Measurements from ENCODE around the gene RPH3AL. TPM values are rescaled to one million over a fixed set of nuclear protein-coding genes. Genes with fewer than 3 reads are reported as not detected.

Gene RPH3AL
- total and polyA plus RNA-seq, 2 of the 8 experiments (the other 6 are each of a cell fraction or from before 2014, with no cell fraction given) = 5.6 to 5.8 TPM

- Histone ChIP-seq H3K4me1 (replicated peaks in 1 of 4; ENCODE audit: control insufficient read depth in 3 of 4, insufficient read depth in 4 of 4, low read length in 3 of 4) (peaks cover 0 to 1% (median 0%) of the 10 kb centered on the region in 4 experiments; a peak in 3 of 7 replicates), H3K18ac (ENCODE audit: extremely low read depth, low read length) (no peak overlapping the region), H3K36me3 (ENCODE audit: control insufficient read depth in 2 of 4, insufficient read depth in 4 of 4, low read length in 3 of 4) (no peaks in the 10 kb centered on the region), H2BK20ac (ENCODE audit: low read length) (no peak overlapping the region), H4K20me1 (replicated peaks in 1 of 2; ENCODE audit: control insufficient read depth in 1 of 2, insufficient read depth in 2 of 2, low read length in 2 of 2) (no peaks in the 10 kb centered on the region), H2AK5ac (ENCODE audit: low read depth, low read length) (no peak overlapping the region), H3K4me3 (ENCODE audit: extremely low read depth in 1 of 4, insufficient read depth in 2 of 4, low read depth in 3 of 4, low read length in 4 of 4) (no peak overlapping the region), H3K79me1 (ENCODE audit: low read depth, low read length) (no peaks in the 10 kb centered on the region), H3K9me3 (ENCODE audit: insufficient read depth in 2 of 2, low read depth in 1 of 2, low read length in 1 of 2) (no peaks in the 10 kb centered on the region), H3K56ac (replicated peaks; ENCODE audit: insufficient read length, low read depth, low read length) (no peak overlapping the region), H4K91ac (replicated peaks; ENCODE audit: insufficient read length, low read length) (no peak overlapping the region), H3K9ac (replicated peaks in 1 of 4; ENCODE audit: extremely low read depth in 1 of 4, low read depth in 3 of 4, low read length in 3 of 4) (no peak overlapping the region), H4K5ac (ENCODE audit: insufficient read length, low read depth, low read length) (no peak overlapping the region), H2BK15ac (ENCODE audit: low read length) (no peak overlapping the region), H4K8ac (ENCODE audit: extremely low read depth, insufficient read depth, low read length) (no peak overlapping the region), H3K23me2 (ENCODE audit: low read depth, low read length) (no peaks in the 10 kb centered on the region), H2BK120ac (replicated peaks; ENCODE audit: low read depth, low read length) (no peak overlapping the region), H3K27me3 (replicated peaks in 1 of 4; ENCODE audit: control insufficient read depth in 3 of 4, extremely low read depth in 1 of 4, insufficient read depth in 3 of 4, low read length in 3 of 4) (no peaks in the 10 kb centered on the region), H2BK12ac (ENCODE audit: low read depth, low read length) (no peak overlapping the region), H2BK5ac (ENCODE audit: low read depth, low read length) (no peak overlapping the region), H3K4me2 (ENCODE audit: insufficient read depth in 1 of 2, low read depth in 2 of 2, low read length in 2 of 2) (no peak overlapping the region), H3K23ac (ENCODE audit: insufficient read length) (no peak overlapping the region), H3K79me2 (ENCODE audit: control insufficient read depth in 1 of 2, insufficient read depth in 2 of 2, low read length in 2 of 2) (no peaks in the 10 kb centered on the region), H3K27ac (ENCODE audit: low read depth, low read length) (no peak overlapping the region), H2AFZ (ENCODE audit: low read length) (no peak overlapping the region), H3K14ac (ENCODE audit: insufficient read length) (no peak overlapping the region), H3K4ac (replicated peaks; ENCODE audit: insufficient read length, low read depth, low read length) (no peak overlapping the region)
- 78% methylated on average over 7 of the region's 7 CpGs; no CpG with 5 or more reads in 1 of the 2 experiments for WGBS, 2 experiments (ENCODE audit: extremely low coverage in 1 of 2, insufficient coverage in 1 of 2, insufficient read length in 1 of 2, insufficient replicate concordance in 2 of 2, low coverage in 1 of 2, low lambda C conversion rate in 2 of 2, missing lambda C conversion rate in 1 of 2)
- FAIRE-seq (no peak), DNase-seq (ENCODE audit: low read depth in 1 of 2, low spot score in 2 of 2) (no peak)
- POLR2A ChIA-PET (ENCODE audit: partially characterized antibody) = no interaction called here
- CTCF ChIA-PET (ENCODE audit: partially characterized antibody) = interaction anchor here (0.8 kb wide), 1 partner anchor 23 kb away, joined by 3 read pairs; no protein-coding TSS in a partner anchor
- no peak for TF ChIP-seq CTBP2 (IDR thresholded peaks at IDR 0.05; ENCODE audit: borderline replicate concordance, insufficient read depth, insufficient read length, low read length)
- no peak for TF ChIP-seq SIRT6 (IDR thresholded peaks at IDR 0.05; ENCODE audit: low read length)
- TF ChIP-seq KDM1A (IDR thresholded peaks at IDR 0.05; ENCODE audit: borderline replicate concordance, low read length) = no peak
- no peak for TF ChIP-seq ATF2 (IDR thresholded peaks at IDR 0.05; ENCODE audit: low read length)
- no peak for TF ChIP-seq CHD2 (IDR thresholded peaks at IDR 0.05; ENCODE audit: low read length)
- TF ChIP-seq KDM5A (IDR thresholded peaks at IDR 0.05; ENCODE audit: low read length) = no peak
- no peak for TF ChIP-seq RAD21 (IDR thresholded peaks at IDR 0.05 in 1 of 2, conservative IDR thresholded peaks at IDR 0.05 in 1 of 2; ENCODE audit: low read depth in 2 of 2, low read length in 2 of 2)
- TF ChIP-seq ZNF274 (IDR thresholded peaks at IDR 0.05; ENCODE audit: borderline replicate concordance, extremely low read depth, low read length) = no peak
- no peak for TF ChIP-seq POU5F1 (IDR thresholded peaks at IDR 0.05; ENCODE audit: low read depth, low read length)
- no peak for TF ChIP-seq TEAD4 (IDR thresholded peaks at IDR 0.05; ENCODE audit: low read depth, low read length)
- TF ChIP-seq SP2 (IDR thresholded peaks at IDR 0.05; ENCODE audit: low read length) = no peak
Observed at GRCh38 chr17:373613-374230, 21.1 kb upstream of the RPH3AL start.

Data from H1 (cell line).